Thoracic aorta (tissue), 2 donors: ENCODE results near the gene NUTM1. TPM values are rescaled to one million over a fixed set of nuclear protein-coding genes. Genes with fewer than 3 reads are reported as not detected.
"Not testable (repeated sequence)": the region's sequence is repeated elsewhere in the genome, so short reads cannot be mapped to it uniquely, and the experiment has no call there.

Source experiments
- ATAC-seq: fragments of 150-250 bp; one replicate; pipeline ENCODE4 v1.8.0; 2017; ENCODE audit warnings: low read depth; ENCODE audit not compliant: insufficient number of reproducible peaks, low FRiP score
- DNase-seq: peaks from one replicate; pipeline ENCODE4 v3.0.0-alpha.2; 2020; ENCODE audit warnings: low spot score
- H3K27ac ChIP-seq, 2 donors: fragments of 200-600 bp; sonication (generic); 1 replicate in 1 of 2; 2 replicates in 1 of 2; pipeline ENCODE4 v1.5.1; 2016; ENCODE audit warnings: mild to moderate bottlenecking in 2 of 2, moderate library complexity in 2 of 2
- H3K27me3 ChIP-seq: fragments of 200-600 bp; sonication (generic); replicated peaks from 2 replicates; pipeline ENCODE4 v1.6.0; 2016; ENCODE audit warnings: mild to moderate bottlenecking; ENCODE audit not compliant: insufficient read depth
- H3K36me3 ChIP-seq: fragments of 200-600 bp; sonication (generic); one replicate; pipeline ENCODE4 v1.5.1; 2016
- H3K4me1 ChIP-seq, 2 donors: fragments of 200-600 bp; sonication (generic); 1 replicate in 1 of 2; 2 replicates in 1 of 2; pipeline versions ENCODE4 v1.5.1 to v1.6.0; 2016; ENCODE audit warnings: low read depth in 2 of 2, mild to moderate bottlenecking in 1 of 2; ENCODE audit not compliant: control insufficient read depth in 1 of 2
- H3K4me3 ChIP-seq: fragments of 200-600 bp; sonication (generic); 2 replicates; pipeline ENCODE4 v1.5.1; 2016; ENCODE audit warnings: mild to moderate bottlenecking
- H3K9me3 ChIP-seq: fragments of 200-600 bp; sonication (generic); 2 replicates; pipeline ENCODE4 v1.5.1; 2016
- total RNA-seq, 2 donors: library from RNA; depleted of rRNA; stranded (reverse); fragments of >200 nt; gene quantifications; one replicate each; pipeline versions ENCODE4 v1.1.0 to v1.2.3, GENCODE V29; 2016
- TF ChIP-seq, protein P1 (sequence below): fragments of 200-600 bp; sonication (generic); IDR thresholded peaks from one replicate; pipeline ENCODE4 v1.5.1; 2019; ENCODE audit warnings: antibody characterized with exemption

Gene NUTM1
- total RNA-seq, 2 donors from 2014 or later = not detected

DNA sequence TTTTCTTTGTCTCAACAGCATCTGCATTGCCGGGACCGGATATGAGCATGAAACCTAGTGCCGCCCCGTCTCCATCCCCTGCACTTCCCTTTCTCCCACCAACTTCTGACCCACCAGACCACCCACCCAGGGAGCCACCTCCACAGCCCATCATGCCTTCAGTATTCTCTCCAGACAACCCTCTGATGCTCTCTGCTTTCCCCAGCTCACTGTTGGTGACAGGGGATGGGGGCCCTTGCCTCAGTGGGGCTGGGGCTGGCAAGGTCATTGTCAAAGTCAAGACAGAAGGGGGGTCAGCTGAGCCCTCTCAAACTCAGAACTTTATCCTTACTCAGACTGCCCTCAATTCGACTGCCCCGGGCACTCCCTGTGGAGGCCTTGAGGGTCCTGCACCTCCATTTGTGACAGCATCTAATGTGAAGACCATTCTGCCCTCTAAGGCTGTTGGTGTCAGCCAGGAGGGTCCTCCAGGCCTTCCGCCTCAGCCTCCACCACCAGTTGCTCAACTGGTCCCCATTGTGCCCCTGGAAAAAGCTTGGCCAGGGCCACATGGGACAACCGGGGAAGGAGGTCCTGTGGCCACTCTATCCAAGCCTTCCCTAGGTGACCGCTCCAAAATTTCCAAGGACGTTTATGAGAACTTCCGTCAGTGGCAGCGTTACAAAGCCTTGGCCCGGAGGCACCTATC, 5.0 kb downstream of the NUTM1 start:
- Histone ChIP-seq H3K36me3 (no peaks in the 10 kb centered on the region), H3K4me3 (no peak overlapping the region), H3K9me3 (no peaks in the 10 kb centered on the region), H3K4me1 (no peaks in the 10 kb centered on the region), H3K27me3 (no peaks in the 10 kb centered on the region), H3K27ac (no peak overlapping the region)
- ATAC-seq (no peak), DNase-seq (no peak)
- TF ChIP-seq, protein P1, sequence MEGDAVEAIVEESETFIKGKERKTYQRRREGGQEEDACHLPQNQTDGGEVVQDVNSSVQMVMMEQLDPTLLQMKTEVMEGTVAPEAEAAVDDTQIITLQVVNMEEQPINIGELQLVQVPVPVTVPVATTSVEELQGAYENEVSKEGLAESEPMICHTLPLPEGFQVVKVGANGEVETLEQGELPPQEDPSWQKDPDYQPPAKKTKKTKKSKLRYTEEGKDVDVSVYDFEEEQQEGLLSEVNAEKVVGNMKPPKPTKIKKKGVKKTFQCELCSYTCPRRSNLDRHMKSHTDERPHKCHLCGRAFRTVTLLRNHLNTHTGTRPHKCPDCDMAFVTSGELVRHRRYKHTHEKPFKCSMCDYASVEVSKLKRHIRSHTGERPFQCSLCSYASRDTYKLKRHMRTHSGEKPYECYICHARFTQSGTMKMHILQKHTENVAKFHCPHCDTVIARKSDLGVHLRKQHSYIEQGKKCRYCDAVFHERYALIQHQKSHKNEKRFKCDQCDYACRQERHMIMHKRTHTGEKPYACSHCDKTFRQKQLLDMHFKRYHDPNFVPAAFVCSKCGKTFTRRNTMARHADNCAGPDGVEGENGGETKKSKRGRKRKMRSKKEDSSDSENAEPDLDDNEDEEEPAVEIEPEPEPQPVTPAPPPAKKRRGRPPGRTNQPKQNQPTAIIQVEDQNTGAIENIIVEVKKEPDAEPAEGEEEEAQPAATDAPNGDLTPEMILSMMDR = no peak

DNA sequence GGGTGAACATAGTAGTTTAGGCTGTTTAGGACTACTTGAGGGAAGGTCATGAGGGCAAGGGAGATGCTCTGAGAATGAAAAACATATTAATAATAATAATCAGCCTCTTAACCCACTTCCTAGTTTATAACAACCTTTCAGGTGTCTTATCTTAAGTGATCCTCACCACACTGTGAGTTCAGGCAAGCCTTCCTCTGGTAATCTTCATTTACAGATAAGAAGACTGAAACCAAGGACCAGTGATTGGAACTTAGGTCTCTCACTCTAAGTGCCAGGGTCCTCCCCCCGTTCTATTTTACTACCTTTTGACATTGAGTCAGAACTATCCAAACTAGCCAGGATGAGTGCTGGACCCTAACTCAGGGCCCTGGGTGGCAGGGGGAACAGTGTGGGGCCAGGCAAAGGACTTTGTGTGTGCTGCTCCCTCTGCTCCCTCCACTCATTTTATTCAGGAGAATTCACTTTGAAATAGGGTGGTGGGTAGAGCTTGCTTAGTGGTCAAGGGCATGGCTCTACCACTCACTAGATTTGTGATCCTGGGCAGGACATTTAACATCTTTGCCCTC, 5.7 kb downstream of the NUTM1 start:
- Histone ChIP-seq H3K27me3 (no peaks in the 10 kb centered on the region), H3K27ac (no peak overlapping the region), H3K9me3 (no peaks in the 10 kb centered on the region), H3K36me3 (no peaks in the 10 kb centered on the region), H3K4me1 (no peaks in the 10 kb centered on the region), H3K4me3 (no peak overlapping the region)
- no peak for ATAC-seq
- TF ChIP-seq, protein P1 = no peak
- no peak for DNase-seq

DNA sequence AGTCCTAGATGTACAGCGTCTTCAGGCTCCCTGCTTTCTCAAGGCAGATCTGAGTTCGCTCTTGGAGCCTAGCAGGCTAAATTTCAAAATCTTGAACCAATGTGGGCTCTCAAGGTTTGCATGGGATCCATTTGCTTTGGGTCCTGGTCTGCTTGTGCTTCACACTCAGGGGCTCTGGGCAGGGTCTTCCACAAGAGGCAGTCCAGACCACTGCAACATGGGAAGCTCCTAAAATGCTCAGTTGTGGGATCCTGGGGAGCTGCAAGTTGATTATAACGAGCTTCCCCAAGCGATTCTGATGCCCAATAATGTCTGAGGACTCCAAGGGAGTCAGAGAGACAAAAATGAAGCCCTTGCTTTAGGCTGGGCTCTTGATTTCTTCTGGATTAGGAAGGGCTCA, 6.7 kb downstream of the NUTM1 start:
- Histone ChIP-seq H3K27me3 (no peaks in the 10 kb centered on the region), H3K4me1 (no peaks in the 10 kb centered on the region), H3K27ac (no peak overlapping the region), H3K36me3 (no peaks in the 10 kb centered on the region), H3K4me3 (no peak overlapping the region), H3K9me3 (no peaks in the 10 kb centered on the region)
- DNase-seq (no peak), ATAC-seq (no peak)
- TF ChIP-seq, protein P1 = no peak

DNA sequence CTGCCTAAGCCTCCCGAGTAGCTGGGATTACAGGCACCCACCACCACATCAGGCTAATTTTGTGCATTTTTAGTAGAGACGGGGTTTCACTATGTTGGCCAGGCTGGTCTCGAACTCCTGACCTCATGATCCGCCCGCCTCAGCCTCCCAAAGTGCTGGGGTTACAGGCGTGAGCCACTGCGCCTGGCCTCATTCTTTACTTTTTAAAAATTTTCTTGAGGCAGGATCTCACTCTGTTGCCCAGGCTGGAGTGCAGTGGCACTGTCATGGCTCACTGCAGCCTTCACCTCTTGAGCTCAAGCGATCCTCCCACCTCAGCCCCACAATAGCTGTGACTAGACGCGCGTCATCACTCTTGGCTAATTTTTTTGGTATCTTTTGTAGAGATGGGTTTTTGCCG, 9.9 kb downstream of the NUTM1 start:
- not testable (repeated sequence) for H3K36me3 ChIP-seq, H3K27me3 ChIP-seq, DNase-seq, ATAC-seq, H3K4me3 ChIP-seq, H3K9me3 ChIP-seq, H3K27ac ChIP-seq, H3K4me1 ChIP-seq

DNA sequence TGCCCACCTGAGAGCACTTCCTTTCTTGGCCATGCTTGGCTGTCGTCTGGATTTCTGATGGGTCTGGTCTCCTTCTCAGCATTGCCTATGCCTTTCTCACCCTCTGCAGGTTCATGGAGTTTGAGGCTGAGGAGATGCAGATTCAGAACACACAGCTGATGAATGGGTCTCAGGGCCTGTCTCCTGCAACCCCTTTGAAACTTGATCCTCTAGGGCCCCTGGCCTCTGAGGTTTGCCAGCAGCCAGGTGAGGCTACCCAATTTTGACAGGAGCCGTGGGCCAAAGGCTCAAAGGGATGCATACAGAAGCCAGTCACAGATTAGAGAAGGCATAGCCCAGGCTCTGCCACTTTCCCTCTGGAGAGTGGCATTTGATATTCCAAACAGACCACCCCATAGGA, 10.5 kb downstream of the NUTM1 start:
- Histone ChIP-seq H3K4me3 (no peak overlapping the region), H3K27me3 (no peaks in the 10 kb centered on the region), H3K4me1 (no peaks in the 10 kb centered on the region), H3K27ac (no peak overlapping the region), H3K9me3 (no peaks in the 10 kb centered on the region), H3K36me3 (no peaks in the 10 kb centered on the region)
- DNase-seq (no peak), ATAC-seq (no peak)
- TF ChIP-seq, protein P1 = no peak

DNA sequence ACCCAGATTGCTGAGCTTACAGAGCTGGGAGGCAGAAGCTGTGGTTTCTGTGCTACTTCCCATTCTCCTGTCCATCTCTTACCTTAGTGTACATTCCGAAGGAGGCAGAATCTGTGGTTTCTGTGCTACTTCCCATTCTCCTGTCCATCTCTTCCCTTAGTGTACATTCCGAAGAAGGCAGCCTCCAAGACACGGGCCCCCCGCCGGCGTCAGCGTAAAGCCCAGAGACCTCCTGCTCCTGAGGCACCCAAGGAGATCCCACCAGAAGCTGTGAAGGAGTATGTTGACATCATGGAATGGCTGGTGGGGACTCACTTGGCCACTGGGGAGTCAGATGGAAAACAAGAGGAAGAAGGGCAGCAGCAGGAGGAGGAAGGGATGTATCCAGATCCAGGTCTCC, 11.2 kb downstream of the NUTM1 start:
- no peak for ATAC-seq
- Histone ChIP-seq H3K9me3 (no peaks in the 10 kb centered on the region), H3K4me1 (no peaks in the 10 kb centered on the region), H3K36me3 (peaks cover under 1% of the 10 kb centered on the region), H3K27ac (no peak overlapping the region), H3K27me3 (no peaks in the 10 kb centered on the region), H3K4me3 (no peak overlapping the region)
- TF ChIP-seq, protein P1 = no peak
- no peak for DNase-seq
